Measurements from ENCODE around the gene BANF1. TPM values are rescaled to one million over a fixed set of nuclear protein-coding genes. Genes with fewer than 3 reads are reported as not detected.

BANF1 gene
- total and polyA plus RNA-seq, 9 of the 15 experiments (the other 6 are each of a cell fraction or from before 2014, with no cell fraction given), result 108 to 651 (median 263) TPM

GRCh38 chr11:65961267-65962140 is 40.8 kb upstream of the BANF1 start, which contains the start of gene SART1 (continued):
- TF ChIP-seq ERF (CRISPR knock-in tag; IDR thresholded peaks at IDR 0.05) (peak; percentile 47; the same call in 1 of the 2 replicates), CCAR2 (IDR thresholded peaks at IDR 0.05; ENCODE audit: low read depth, low read length) (no peak), ZNF639 (CRISPR knock-in tag; conservative IDR thresholded peaks at IDR 0.05 in 1 of 2, IDR thresholded peaks at IDR 0.05 in 1 of 2) (peak in 1 of 2 experiments; percentile 97; a peak in 2 of 4 replicates), YY1 (IDR thresholded peaks at IDR 0.05; ENCODE audit: borderline replicate concordance in 1 of 3, control insufficient read depth in 1 of 3, extremely low read depth in 1 of 3, insufficient read depth in 3 of 3, insufficient read length in 1 of 3, insufficient replicate concordance in 2 of 3, low read depth in 1 of 3, low read length in 2 of 3) (peak in 2 of 3 experiments; percentile 77 to 78), TAF7 (tag; IDR thresholded peaks at IDR 0.05) (peak; percentile 78), ZNF766 (CRISPR knock-in tag; conservative IDR thresholded peaks at IDR 0.05) (no peak; the same call in 1 of the 2 replicates), PHTF2 (CRISPR knock-in tag; IDR thresholded peaks at IDR 0.05) (no peak), ZNF384 (IDR thresholded peaks at IDR 0.05; ENCODE audit: low read depth, low read length) (no peak), KLF13 (tag; IDR thresholded peaks at IDR 0.05; ENCODE audit: borderline replicate concordance, low read depth) (no peak; the same call in 1 of the 2 replicates), FOXO4 (CRISPR knock-in tag; IDR thresholded peaks at IDR 0.05) (no peak), IRF1 (CRISPR knock-in tag; IDR thresholded peaks at IDR 0.05; ENCODE audit: borderline replicate concordance) (no peak), NCOA1 (IDR thresholded peaks at IDR 0.05; ENCODE audit: low read depth) (peak; percentile 54; the same call in 1 of the 2 replicates), ASH1L (IDR thresholded peaks at IDR 0.05; ENCODE audit: borderline replicate concordance, low read depth, partially characterized antibody) (no peak), TCF15 (CRISPR knock-in tag; IDR thresholded peaks at IDR 0.05) (no peak; the same call in 1 of the 2 replicates), KDM4B (IDR thresholded peaks at IDR 0.05; ENCODE audit: borderline replicate concordance in 2 of 2, low read depth in 1 of 2) (peak in 1 of 2 experiments; percentile 93; a peak in 1 of 4 replicates), SMARCC2 (IDR thresholded peaks at IDR 0.05; ENCODE audit: low read depth) (peak; percentile 35; the same call in 1 of the 2 replicates), TAF15 (IDR thresholded peaks at IDR 0.05; ENCODE audit: low read depth, low read length) (no peak), L3MBTL2 (IDR thresholded peaks at IDR 0.05) (peak; percentile 68), ZBTB1 (CRISPR knock-in tag; IDR thresholded peaks at IDR 0.05; ENCODE audit: borderline replicate concordance, low read depth) (no peak), PHF21A (IDR thresholded peaks at IDR 0.05; ENCODE audit: borderline replicate concordance, low read depth) (no peak), CAMTA2 (CRISPR knock-in tag; conservative IDR thresholded peaks at IDR 0.05) (0 out of 2 replicates have a peak, but pooled peaks have one; percentile 17), ZBED1 (IDR thresholded peaks at IDR 0.05) (no peak), CHD2 (IDR thresholded peaks at IDR 0.05; ENCODE audit: low read depth, low read length) (0 out of 2 replicates have a peak, but pooled peaks have one; percentile 14)
